Adipocyte (in vitro differentiated cells): ENCODE measurements around the gene SUGP1.
A peak's percentile ranks its signal among the peaks of the same experiment; 100 is the strongest.

Experiments
- DNase-seq: peaks from one replicate; pipeline ENCODE4 v3.0.0-alpha.2; 2015; ENCODE audit warnings: low read depth
- H3K27me3 ChIP-seq: replicated peaks from 2 replicates; pipeline ENCODE4 v1.7.0; 2013; ENCODE audit warnings: mild to moderate bottlenecking, low read length, moderate library complexity; ENCODE audit not compliant: control insufficient read depth, insufficient read depth
- H3K36me3 ChIP-seq: 2 replicates; pipeline ENCODE4 v1.7.0; 2013; ENCODE audit warnings: low read length, mild to moderate bottlenecking, moderate library complexity; ENCODE audit not compliant: control insufficient read depth, insufficient read depth, severe bottlenecking
- H3K4me1 ChIP-seq: 2 replicates; pipeline ENCODE4 v1.7.0; 2013; ENCODE audit warnings: mild to moderate bottlenecking, low read length, moderate library complexity; ENCODE audit not compliant: control insufficient read depth, insufficient read depth
- H3K4me3 ChIP-seq: 2 replicates; pipeline ENCODE4 v1.7.0; 2013; ENCODE audit warnings: mild to moderate bottlenecking, low read length, moderate library complexity
- H3K9ac ChIP-seq: 2 replicates; pipeline ENCODE4 v1.7.0; 2013; ENCODE audit warnings: mild to moderate bottlenecking, low read length, moderate library complexity
- H3K9me3 ChIP-seq: 2 replicates; pipeline ENCODE4 v1.7.0; 2013; ENCODE audit warnings: mild to moderate bottlenecking, low read length, moderate library complexity; ENCODE audit not compliant: control insufficient read depth

Gene SUGP1

DNA sequence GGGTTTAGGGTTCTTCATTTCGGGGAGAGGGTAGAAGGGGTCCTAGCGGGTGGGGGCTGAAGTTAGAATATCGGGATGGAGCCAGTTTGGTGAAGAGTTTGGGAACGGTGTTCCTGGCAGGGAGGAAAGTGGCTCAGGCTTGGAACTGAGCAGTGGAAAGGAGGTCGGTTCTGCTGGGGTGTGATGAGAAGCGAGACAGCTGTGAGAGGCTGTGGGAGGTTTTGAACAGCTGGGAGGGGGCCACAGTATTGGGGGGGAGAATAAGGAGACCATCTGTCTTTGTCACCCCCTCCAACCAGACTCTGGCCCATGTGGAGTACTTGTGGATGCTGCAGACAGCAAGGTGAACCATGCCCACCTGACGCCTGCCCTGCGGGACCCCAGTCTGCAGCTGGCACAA lies 46.2 kb downstream of the SUGP1 start:
- DNase-seq, result no peak
- no peaks in the 10 kb centered on the region for H3K4me1 ChIP-seq
- H3K27me3 ChIP-seq, result peaks cover 27% of the 10 kb centered on the region
- H3K9ac ChIP-seq, result no peak overlapping the region
- H3K9me3 ChIP-seq, result no peaks in the 10 kb centered on the region
- H3K4me3 ChIP-seq, result no peak overlapping the region
- peaks cover 30% of the 10 kb centered on the region for H3K36me3 ChIP-seq

DNA sequence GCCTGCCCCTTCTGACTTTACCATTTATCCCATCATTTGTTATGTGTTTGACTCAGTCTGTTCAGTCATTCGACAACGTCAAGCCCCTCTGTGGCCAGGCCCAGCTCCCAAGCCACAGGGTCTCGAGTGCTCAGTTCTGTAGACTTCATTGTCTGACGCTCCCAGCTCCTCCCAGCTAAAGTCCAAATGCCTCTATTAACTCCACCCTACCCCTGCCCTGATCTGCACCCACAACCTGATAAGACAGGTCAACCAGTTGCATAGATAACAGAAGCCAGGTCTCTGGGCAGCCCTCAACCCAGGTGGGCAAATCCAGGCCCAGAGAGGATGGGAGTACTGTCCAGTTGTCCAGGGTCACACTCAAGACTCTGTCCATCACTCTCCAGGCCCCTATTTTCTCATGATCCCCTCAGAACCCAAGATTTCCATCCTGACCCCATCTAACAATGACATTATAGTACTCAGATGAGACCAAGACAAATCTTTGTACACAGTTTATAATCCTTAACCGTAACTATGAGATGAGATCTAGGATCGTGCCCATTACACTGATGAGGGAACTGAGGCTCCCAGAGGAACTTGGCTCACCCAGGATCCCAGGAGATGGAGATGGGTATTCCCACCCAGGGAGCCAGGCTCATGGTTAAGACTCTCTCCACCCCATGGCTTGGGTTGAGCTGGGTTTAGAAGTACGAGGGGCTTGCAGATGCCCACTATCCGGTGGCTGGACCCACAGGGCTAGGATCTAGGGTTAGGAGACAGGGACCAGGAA lies 48.3 kb downstream of the SUGP1 start:
- H3K27me3 ChIP-seq, result peaks cover 34% of the 10 kb centered on the region
- no peak overlapping the region for H3K9ac ChIP-seq
- H3K4me3 ChIP-seq, result no peak overlapping the region
- H3K4me1 ChIP-seq, result no peaks in the 10 kb centered on the region
- no peaks in the 10 kb centered on the region for H3K9me3 ChIP-seq
- no peak for DNase-seq
- H3K36me3 ChIP-seq, result peaks cover 11% of the 10 kb centered on the region

DNA sequence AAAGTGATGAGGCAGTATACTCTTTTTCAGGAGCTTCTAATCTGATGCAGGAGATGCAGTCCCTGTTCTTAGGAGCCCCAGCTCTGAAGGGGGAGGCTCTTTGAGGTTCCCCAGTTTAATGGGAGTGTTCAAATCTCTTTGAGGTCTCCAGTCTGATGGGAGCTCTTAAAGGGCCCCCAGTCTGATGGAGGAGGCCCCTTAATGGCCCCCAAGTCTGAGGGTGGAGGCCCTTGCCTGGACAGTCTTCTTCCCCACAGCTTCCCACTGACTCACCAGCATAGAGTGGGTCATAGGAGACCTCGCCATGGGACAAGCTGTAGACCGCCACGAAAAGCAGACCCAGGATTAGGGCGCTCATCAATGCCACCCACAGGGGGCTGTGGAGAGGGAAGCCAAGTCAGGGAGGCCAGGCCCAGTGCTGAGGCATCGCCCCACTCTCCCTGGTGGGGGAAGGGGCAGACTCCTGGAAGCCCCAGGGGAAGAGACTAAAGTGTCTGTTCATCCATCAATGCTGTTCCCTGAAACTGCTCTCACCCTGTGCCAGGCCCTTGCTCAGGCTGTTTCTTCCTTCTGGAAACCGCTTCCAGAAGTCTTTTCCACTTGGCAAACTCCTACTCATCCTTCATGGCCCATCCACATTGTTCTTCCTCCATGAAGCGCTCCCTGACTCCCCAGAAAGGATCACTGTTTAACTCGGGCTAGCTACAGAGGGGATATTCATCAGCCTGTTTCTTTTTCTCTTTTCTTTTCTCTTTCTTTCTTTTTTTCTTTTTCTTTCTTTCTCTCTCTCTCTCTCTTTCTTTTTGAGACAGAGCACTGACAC lies 49.3 kb downstream of the SUGP1 start:
- Histone ChIP-seq H3K4me1 (no peaks in the 10 kb centered on the region), H3K36me3 (peaks cover 5% of the 10 kb centered on the region)
- DNase-seq, result no peak

DNA sequence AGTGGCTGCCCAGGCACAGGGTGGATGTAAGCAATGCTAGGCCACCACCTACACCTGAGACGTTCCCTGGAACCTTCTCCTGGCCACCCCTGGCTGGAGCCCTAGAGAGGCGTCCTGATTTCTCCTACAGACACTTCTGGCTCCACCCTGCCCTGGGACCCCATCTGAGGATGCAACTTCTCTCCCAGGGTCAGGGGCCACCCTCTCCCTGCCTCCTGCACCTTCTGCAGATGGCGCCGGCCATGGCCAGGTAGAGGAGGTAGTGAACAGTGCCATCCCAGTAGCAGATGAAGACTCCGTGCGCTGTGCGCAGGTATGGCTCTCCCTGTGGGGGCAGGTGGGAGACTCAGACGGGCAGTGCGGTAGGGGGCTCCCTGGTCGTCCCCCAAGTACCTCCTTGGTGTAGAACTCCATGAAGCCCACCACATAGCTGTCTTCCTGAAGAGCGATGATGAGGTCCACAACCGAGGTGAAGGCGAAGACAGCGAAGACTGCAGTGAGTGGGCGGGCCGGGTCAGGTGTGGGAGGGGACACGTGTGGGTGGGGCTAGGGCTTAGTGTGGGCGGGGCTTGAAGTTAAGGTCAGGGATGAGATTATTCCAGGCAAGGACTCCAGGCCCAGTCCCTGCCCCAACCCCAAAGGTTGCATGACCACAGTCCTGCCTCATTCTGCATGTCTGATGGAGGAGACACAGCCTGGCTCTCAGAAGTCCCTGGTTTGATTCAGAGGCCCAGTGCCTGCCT lies 50.2 kb downstream of the SUGP1 start:
- Histone ChIP-seq H3K9ac (no peak overlapping the region), H3K27me3 (peaks cover 40% of the 10 kb centered on the region), H3K9me3 (no peaks in the 10 kb centered on the region), H3K4me3 (no peak overlapping the region), H3K4me1 (no peaks in the 10 kb centered on the region), H3K36me3 (no peaks in the 10 kb centered on the region)
- DNase-seq, result no peak

More for the DNA sequence above, 49.3 kb downstream of the SUGP1 start:
- H3K9ac ChIP-seq, result no peak overlapping the region
- no peak overlapping the region for H3K4me3 ChIP-seq
- peaks cover 35% of the 10 kb centered on the region for H3K27me3 ChIP-seq
- no peaks in the 10 kb centered on the region for H3K9me3 ChIP-seq

DNA sequence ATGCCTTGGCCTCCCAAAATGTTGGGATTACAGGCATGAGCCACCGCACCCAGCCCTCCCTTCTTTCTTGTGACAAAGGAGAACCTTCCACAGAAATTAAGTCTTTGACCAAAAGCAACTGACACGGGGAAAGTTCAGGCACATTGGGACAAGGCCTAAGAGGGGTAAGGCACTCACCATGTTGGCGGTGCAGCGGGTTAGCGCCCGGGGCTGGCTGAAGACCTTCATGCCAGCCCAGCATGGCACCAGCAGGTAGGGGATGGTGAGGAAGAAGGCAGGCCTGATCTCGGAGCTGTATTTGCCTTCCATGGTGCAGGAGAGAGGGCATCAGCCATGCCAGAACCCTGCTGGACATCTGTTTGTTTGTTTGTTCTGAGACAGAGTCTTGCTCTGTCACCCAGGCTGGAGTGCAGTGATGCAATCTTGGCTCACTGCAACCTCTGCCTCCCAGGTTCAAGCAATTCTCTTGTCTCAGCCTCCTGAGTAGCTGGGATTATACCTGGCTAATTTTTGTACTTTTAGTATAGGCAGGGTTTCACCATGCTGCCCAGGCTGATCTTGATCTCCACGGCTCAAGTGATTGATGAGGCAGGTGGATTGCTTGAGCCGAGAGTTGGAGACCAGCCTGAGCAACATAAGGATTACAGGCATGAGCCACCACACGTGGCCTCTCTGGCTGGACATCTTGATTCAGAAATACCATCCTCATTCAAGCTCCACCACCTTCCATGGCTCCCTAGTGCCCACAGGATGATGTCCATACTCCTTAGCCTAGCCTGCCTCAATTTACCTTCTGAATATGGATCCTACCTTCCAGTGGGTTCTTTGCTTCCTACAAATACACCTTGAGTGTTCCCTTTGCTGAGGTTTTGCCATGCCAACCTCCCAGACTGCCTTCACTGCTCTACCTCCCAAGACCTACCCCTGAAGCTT lies 51.6 kb downstream of the SUGP1 start:
- Histone ChIP-seq H3K27me3 (peaks cover 47% of the 10 kb centered on the region), H3K9ac (no peak overlapping the region), H3K36me3 (no peaks in the 10 kb centered on the region), H3K4me3 (no peak overlapping the region), H3K9me3 (no peaks in the 10 kb centered on the region), H3K4me1 (no peaks in the 10 kb centered on the region)
- DNase-seq, result no peak

DNA sequence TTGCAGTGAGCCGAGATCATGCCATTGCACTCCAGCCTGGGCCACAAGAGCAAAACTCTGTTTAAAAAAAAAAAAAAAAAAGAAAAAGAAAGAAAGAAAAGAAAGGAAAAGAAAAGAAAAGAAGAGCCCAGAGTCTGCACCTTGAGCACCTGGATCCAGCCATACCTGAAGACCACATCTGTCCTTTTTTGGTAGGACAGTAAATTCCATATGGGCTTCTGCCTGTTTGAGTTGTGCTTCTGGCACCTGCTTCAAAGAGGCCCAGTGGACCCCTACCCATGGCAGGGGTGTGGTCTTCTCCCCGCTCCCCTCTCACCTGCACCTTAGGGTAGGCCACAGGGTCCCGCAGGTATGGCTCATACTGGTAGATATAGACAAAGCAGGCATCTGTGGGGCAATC lies 53.0 kb downstream of the SUGP1 start:
- no peak for DNase-seq
- peaks cover 60% of the 10 kb centered on the region for H3K27me3 ChIP-seq
- no peaks in the 10 kb centered on the region for H3K36me3 ChIP-seq
- H3K4me3 ChIP-seq, result no peak overlapping the region
- no peaks in the 10 kb centered on the region for H3K9me3 ChIP-seq
- H3K9ac ChIP-seq, result no peak overlapping the region
- H3K4me1 ChIP-seq, result no peaks in the 10 kb centered on the region

DNA sequence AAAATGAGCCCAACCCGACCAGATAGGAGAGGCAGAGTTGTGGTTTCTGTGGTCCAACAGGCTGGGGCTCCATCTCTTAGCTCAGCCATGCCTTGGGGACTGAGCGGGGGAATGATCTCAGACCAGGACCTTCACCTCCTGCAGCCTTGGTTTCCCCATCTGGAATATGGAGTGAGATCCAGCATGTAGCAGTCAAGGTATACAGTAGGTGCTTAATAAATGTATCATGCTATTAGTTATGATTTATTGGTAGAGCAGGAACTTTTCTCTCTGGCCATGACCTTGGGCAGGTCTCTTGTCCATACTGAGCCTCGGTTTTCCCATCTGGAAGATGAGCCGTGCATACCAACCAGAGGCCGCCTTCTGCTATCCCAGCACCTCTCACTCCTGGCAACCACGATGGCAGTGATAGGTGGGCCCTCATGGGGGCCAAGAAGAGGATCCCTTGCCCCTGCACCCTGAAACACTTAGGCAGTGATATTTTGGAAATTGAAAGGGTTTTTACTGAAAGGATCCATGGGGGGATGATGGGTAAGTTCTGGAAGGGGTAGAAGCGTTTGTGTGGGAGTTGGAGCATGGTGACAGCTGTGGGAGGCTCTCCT lies 56.3 kb downstream of the SUGP1 start:
- peaks cover 6% of the 10 kb centered on the region for H3K9me3 ChIP-seq
- peaks cover 57% of the 10 kb centered on the region for H3K27me3 ChIP-seq
- no peak overlapping the region for H3K4me3 ChIP-seq
- H3K9ac ChIP-seq, result no peak overlapping the region
- no peaks in the 10 kb centered on the region for H3K36me3 ChIP-seq
- no peak for DNase-seq
- H3K4me1 ChIP-seq, result no peaks in the 10 kb centered on the region

DNA sequence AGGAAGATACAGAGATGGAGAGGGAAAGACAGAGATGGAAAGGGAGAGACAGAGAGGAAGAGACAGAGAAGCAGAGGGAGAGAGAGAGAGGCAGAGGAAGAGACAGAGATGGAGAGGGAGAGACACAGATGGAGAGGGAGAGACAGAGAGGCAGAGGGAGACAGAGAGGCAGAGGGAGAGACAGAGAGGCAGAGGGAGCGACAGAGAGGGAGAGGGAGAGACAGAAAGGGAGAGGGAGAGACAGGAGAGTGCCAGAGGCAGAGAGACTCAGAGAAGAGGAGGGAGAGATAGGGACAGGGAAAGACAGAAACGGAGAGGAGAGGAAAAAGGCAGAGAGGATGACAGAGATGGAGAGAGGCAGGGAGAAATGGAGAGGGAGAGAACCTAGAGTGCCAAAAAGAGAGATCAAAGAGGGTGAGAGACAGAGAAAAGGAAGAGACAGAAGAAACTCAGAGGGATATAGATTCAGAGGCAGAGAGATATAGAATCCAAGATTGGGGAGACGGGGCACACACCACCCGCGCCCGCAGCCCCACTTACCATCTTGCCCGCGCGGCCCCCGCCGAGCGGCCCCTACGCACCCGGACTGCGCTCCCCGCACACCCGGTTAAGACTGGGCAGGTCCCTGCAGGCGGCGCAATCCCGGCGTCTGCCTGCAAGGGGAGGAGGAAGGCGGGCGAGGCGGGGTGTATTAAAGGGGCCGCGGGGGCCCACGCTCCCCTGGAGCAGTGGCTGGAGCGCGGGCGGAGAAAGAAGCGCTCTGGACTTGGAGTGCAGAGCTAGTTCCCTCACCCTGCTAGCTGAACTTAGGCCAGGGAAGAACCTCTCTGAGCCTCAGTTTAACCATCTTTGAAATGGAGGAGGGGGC lies 57.9 kb downstream of the SUGP1 start:
- DNase-seq, result no peak
- H3K4me1 ChIP-seq, result no peaks in the 10 kb centered on the region
- H3K4me3 ChIP-seq, result no peak overlapping the region

DNA sequence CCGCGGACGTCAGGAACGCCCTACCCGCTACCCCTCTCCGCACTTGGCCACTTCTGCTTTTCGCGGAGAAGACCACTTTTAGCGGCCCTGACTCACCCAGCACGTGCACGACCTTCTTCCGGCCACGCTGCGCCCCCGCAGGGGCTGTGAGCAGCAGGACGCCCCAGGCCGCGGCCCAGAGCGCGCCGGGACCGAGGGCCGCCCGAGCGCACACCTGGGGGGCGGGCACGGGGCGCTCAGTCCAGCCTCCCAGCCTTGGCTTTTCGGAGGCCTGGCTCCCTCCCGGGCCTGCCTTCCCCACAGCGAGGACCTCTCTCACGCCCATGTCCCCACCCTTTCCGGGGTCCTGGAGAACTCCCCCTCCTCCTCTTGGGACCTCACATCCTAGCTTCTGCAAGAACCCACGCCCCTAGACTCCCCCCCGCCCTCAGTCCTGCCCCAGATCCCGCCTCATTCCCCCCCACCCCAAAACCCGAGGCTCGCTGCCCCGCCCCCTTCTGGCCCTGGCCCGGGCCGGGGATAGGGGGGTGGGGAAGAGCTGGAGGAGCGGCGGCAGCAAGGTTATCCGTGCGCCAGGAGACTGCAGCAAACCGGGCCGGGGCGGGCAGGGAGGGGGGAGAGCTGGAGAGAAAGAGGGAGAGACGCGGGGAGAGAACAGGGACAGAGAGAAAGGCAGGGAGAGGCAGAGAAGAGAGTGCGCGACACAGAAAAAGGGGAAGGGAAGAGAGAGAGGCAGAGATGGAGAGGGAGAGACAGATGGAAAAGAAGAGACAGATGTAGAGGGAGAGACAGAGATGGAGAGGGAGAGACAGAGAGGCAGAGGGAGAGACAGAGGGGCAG lies 58.7 kb downstream of the SUGP1 start:
- DNase-seq, result peak; percentile 39
- no peak overlapping the region for H3K4me3 ChIP-seq
- no peaks in the 10 kb centered on the region for H3K4me1 ChIP-seq
- peaks cover 67% of the 10 kb centered on the region for H3K27me3 ChIP-seq
- H3K36me3 ChIP-seq, result no peaks in the 10 kb centered on the region
- H3K9me3 ChIP-seq, result peaks cover 6% of the 10 kb centered on the region
- H3K9ac ChIP-seq, result no peak overlapping the region

More for the DNA sequence above, 57.9 kb downstream of the SUGP1 start:
- Histone ChIP-seq H3K9me3 (peaks cover 6% of the 10 kb centered on the region), H3K36me3 (no peaks in the 10 kb centered on the region), H3K27me3 (peaks cover 58% of the 10 kb centered on the region), H3K9ac (no peak overlapping the region)
